Endodermal cell (in vitro differentiated cells): ENCODE results near the gene PLS3. TPM values are rescaled to one million over a fixed set of nuclear protein-coding genes. Genes with fewer than 3 reads are reported as not detected.

Experiments used
- DNase-seq: peaks from one replicate; pipeline ENCODE4 v3.0.0-alpha.2; 2017
- H3K27ac ChIP-seq: 2 replicates; pipeline ENCODE4 v1.5.1; 2013; ENCODE audit warnings: mild to moderate bottlenecking, low read depth, low read length, moderate library complexity
- H3K27me3 ChIP-seq: 2 replicates; pipeline ENCODE4 v1.6.1; 2013; ENCODE audit warnings: mild to moderate bottlenecking, low read length, moderate library complexity; ENCODE audit not compliant: insufficient read depth, control insufficient read depth, poor library complexity, severe bottlenecking
- H3K36me3 ChIP-seq: 2 replicates; pipeline ENCODE4 v1.7.0; 2013; ENCODE audit warnings: mild to moderate bottlenecking, low read length, moderate library complexity; ENCODE audit not compliant: control insufficient read depth, insufficient read depth
- H3K4me1 ChIP-seq: one replicate; pipeline ENCODE4 v1.7.0; 2013; ENCODE audit warnings: low read length; ENCODE audit not compliant: control insufficient read depth, insufficient read depth
- H3K4me3 ChIP-seq: 2 replicates; pipeline ENCODE4 v1.5.1; 2013; ENCODE audit warnings: mild to moderate bottlenecking, low read length, moderate library complexity
- H3K9ac ChIP-seq: 2 replicates; pipeline ENCODE4 v1.6.1; 2013; ENCODE audit warnings: mild to moderate bottlenecking, low read length, moderate library complexity; ENCODE audit not compliant: poor library complexity, severe bottlenecking; ENCODE audit errors: extremely low read depth
- H3K9me3 ChIP-seq: 2 replicates; pipeline ENCODE4 v1.6.1; 2013; ENCODE audit warnings: mild to moderate bottlenecking, low read length, moderate library complexity; ENCODE audit not compliant: control insufficient read depth
- H3K27ac Mint-ChIP-seq: 2 replicates; pipeline ENCODE4 v1.8.0; 2020; ENCODE audit warnings: mixed read lengths
- H3K27me3 Mint-ChIP-seq: 2 replicates; pipeline ENCODE4 v1.8.0; 2021; ENCODE audit warnings: mild to moderate bottlenecking, mixed read lengths; ENCODE audit not compliant: insufficient read depth
- H3K36me3 Mint-ChIP-seq: 2 replicates; pipeline ENCODE4 v1.8.0; 2020; ENCODE audit warnings: low read depth, mixed read lengths
- H3K4me1 Mint-ChIP-seq: 2 replicates; pipeline ENCODE4 v1.8.0; 2020; ENCODE audit warnings: mixed read lengths
- H3K4me3 Mint-ChIP-seq: 2 replicates; pipeline ENCODE4 v1.8.0; 2020; ENCODE audit warnings: mild to moderate bottlenecking, moderate library complexity, mixed read lengths
- H3K9me3 Mint-ChIP-seq: 2 replicates; pipeline ENCODE4 v1.8.0; 2020; ENCODE audit warnings: mild to moderate bottlenecking, mixed read lengths
- WGBS, 2 experiments: methylation state at CpG; one replicate each; pipeline versions ENCODE4 v1.1.5 to v1.1.7; 2013; ENCODE audit warnings: missing lambda C conversion rate in 2 of 2, mixed read lengths in 1 of 2; ENCODE audit not compliant: insufficient coverage in 1 of 2, insufficient read length in 1 of 2; 5-methylcytosine and 5-hydroxymethylcytosine counted together
- total RNA-seq, 2 donors: library from RNA; stranded (reverse); fragmentation: NEBNext Ultra II Directional in 1 of 2; extraction: Animal tissue kit (Norgen Biotek cat#: 25700) in 1 of 2; gene quantifications; 2 replicates in 1 of 2; 3 replicates in 1 of 2; pipeline ENCODE4 v1.2.1, GENCODE V29; 2021
- TF ChIP-seq, protein P1 (sequence below): fragments of 200-600 bp; sonication (generic); conservative IDR thresholded peaks from 2 replicates; pipeline ENCODE4 v1.5.0; 2021; ENCODE audit warnings: antibody characterized with exemption, mild to moderate bottlenecking

The PLS3 gene
- total RNA-seq, 2 donors from 2014 or later: 81.6 to 179 TPM

DNA sequence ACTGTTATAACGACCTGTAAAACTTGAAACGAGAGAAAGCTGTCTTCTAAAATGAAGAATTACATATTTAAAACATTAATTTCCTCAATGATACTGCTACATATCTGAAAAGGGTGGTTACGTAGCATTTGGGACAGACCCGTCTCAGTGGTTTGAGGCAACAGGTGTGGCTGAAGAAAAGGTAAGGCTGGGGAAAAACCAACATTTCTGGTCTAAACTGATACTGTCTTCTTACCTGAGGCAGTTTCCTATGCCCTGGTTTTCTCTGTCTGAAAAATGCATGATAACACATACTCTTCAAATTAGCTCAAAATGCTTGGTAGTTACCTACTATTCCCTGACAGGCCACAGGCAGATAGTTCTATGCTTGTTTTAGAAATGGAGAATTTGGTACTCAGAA, 30.4 kb downstream of the PLS3 start:
- no peaks in the 10 kb centered on the region for H3K4me1 ChIP-seq
- no peak overlapping the region for H3K27ac ChIP-seq
- Mint-ChIP-seq H3K4me1 (peaks cover 49% of the 10 kb centered on the region), H3K4me3 (no peak overlapping the region), H3K27ac (no peak overlapping the region), H3K27me3 (no peaks in the 10 kb centered on the region), H3K9me3 (peaks cover 2% of the 10 kb centered on the region), H3K36me3 (peaks cover 9% of the 10 kb centered on the region)
- no peak for DNase-seq
- 94% methylated on average over 2 of the region's 4 CpGs; no CpG with 5 or more reads in 1 of the 2 experiments for WGBS, 2 experiments
- H3K4me3 ChIP-seq: no peak overlapping the region
- H3K9me3 ChIP-seq: no peaks in the 10 kb centered on the region
- TF ChIP-seq, protein P1, sequence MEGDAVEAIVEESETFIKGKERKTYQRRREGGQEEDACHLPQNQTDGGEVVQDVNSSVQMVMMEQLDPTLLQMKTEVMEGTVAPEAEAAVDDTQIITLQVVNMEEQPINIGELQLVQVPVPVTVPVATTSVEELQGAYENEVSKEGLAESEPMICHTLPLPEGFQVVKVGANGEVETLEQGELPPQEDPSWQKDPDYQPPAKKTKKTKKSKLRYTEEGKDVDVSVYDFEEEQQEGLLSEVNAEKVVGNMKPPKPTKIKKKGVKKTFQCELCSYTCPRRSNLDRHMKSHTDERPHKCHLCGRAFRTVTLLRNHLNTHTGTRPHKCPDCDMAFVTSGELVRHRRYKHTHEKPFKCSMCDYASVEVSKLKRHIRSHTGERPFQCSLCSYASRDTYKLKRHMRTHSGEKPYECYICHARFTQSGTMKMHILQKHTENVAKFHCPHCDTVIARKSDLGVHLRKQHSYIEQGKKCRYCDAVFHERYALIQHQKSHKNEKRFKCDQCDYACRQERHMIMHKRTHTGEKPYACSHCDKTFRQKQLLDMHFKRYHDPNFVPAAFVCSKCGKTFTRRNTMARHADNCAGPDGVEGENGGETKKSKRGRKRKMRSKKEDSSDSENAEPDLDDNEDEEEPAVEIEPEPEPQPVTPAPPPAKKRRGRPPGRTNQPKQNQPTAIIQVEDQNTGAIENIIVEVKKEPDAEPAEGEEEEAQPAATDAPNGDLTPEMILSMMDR: no peak
- H3K27me3 ChIP-seq: no peaks in the 10 kb centered on the region
- H3K36me3 ChIP-seq: no peaks in the 10 kb centered on the region
- H3K9ac ChIP-seq: no peak overlapping the region

DNA sequence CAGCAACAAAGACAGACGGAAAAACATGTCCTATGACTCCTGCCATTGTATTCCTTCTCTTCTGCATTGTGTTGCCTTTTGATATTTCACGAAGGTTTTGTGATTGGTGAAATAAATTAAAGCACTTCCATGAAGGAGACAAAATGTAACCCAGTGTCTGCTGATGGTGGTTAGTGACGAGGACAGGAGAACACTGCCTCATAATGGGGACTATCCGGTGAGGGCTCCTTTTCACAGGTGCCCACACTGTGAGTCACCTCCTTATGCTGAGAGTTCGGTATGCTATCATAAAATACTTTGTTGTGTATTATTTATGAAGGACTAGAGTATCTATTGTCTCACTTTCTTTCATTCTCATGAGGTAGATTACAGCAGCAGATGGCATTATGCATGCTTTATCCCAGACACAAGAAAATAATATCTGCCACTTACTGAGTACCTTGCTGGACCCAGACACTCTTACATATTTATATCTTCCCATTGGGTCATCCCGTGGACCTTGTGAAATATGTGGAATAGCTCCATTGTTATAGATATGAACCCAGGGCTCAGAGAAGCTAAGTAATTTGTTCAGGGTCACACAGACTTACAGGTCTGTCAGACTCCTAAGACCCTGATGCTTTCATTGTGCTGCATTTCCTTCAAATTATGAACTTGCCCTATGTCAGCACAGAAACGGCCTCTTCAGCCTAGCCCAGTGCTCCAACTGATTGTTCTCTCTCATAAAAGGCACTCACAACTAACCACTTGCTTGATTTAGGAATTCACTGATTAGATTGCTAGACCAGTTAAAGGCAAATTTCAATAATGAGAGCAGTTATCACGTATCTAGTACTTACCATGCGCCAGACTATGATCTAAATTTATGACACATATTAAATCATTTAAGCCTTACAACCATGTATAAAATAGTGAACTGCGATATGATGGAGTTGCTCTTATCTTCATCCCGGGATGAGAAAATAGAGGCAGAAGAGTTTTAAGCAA, 31.2 kb downstream of the PLS3 start:
- peaks cover 2% of the 10 kb centered on the region for H3K9me3 Mint-ChIP-seq
- no peaks in the 10 kb centered on the region for H3K4me1 ChIP-seq
- DNase-seq: peak; percentile 45
- 79 to 93% methylated on average over 2 to 9 of the region's 11 CpGs for WGBS, 2 experiments
- no peak overlapping the region for H3K4me3 ChIP-seq
- peaks cover 11% of the 10 kb centered on the region for H3K36me3 Mint-ChIP-seq
- H3K27me3 Mint-ChIP-seq: no peaks in the 10 kb centered on the region
- TF ChIP-seq, protein P1: no peak
- no peak overlapping the region for H3K9ac ChIP-seq
- no peak overlapping the region for H3K27ac Mint-ChIP-seq
- no peaks in the 10 kb centered on the region for H3K27me3 ChIP-seq
- H3K36me3 ChIP-seq: no peaks in the 10 kb centered on the region
- no peak overlapping the region for H3K4me3 Mint-ChIP-seq
- H3K27ac ChIP-seq: no peak overlapping the region
- peaks cover 49% of the 10 kb centered on the region for H3K4me1 Mint-ChIP-seq
- H3K9me3 ChIP-seq: no peaks in the 10 kb centered on the region

DNA sequence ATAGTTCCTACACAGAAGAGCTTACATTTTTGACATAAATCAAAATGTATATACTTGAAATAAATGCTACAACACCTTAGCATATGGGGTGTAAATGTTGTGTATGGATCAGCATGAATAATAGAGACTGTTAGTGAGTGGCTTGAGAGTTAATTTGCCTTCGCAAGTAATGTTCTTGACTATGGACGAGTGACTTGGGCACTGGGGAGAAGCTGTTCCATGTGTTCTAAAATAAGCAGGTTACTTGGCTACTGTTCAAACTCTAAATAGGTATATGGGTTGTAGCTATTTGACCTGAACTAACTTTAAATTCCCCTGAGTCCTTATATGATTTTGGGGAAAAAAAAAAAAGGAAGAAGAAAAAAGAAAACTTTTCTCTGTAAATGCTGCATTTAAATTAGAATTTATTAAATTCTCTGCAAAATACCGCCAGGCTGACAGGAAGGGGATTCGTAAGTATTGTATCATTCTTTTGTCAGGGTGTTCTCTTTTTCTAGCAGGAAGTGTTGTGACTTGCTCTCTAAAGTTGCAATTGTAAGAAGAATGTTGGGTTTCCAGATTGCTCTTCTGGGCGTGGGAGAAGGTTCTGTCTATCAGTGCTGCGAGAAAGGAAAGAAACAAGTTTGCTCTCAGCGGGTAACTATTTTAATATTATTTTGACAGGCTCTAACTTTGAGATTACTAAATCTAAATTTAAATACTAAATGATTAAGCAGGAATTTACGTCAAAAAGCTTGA, 32.2 kb downstream of the PLS3 start:
- TF ChIP-seq, protein P1: no peak
- Histone ChIP-seq H3K9ac (no peak overlapping the region), H3K9me3 (no peaks in the 10 kb centered on the region), H3K36me3 (no peaks in the 10 kb centered on the region), H3K27ac (no peak overlapping the region), H3K4me1 (no peaks in the 10 kb centered on the region), H3K27me3 (no peaks in the 10 kb centered on the region), H3K4me3 (no peak overlapping the region)
- H3K27ac Mint-ChIP-seq: peak overlapping the region; percentile 69
- H3K36me3 Mint-ChIP-seq: peaks cover 11% of the 10 kb centered on the region
- no peaks in the 10 kb centered on the region for H3K9me3 Mint-ChIP-seq
- H3K27me3 Mint-ChIP-seq: no peaks in the 10 kb centered on the region
- WGBS, 2 experiments: 72% methylated on average over 6 of the region's 8 CpGs; no CpG with 5 or more reads in 1 of the 2 experiments
- no peak overlapping the region for H3K4me3 Mint-ChIP-seq
- peaks cover 49% of the 10 kb centered on the region for H3K4me1 Mint-ChIP-seq
- DNase-seq: no peak
